ENCODE results near the gene UBE2D4.
"Not testable (repeated sequence)": the region's sequence is repeated elsewhere in the genome, so short reads cannot be mapped to it uniquely, and the experiment has no call there.

UBE2D4 gene

DNA sequence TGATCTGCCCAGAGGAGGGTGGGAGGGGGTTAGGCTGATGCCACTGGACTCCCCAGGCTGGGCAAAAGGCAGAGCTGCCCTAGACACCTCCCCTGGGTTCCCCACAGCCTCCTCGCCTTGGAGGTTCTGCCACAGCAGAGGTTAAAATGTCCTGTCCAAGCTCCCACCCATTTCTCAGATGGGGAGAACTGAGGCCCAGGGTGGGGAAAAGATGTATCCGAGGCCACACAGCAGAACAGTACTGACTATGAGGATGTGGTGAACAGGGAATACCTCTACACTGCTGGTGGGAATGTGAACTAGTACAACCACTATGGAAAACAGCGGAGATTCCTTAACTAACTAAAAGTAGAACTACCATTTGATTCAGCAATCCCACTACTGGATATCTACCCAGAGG, 40.2 kb downstream of the UBE2D4 start:
- not testable (repeated sequence) for DNase-seq (ENCODE audit: low read depth, low spot score)

DNA sequence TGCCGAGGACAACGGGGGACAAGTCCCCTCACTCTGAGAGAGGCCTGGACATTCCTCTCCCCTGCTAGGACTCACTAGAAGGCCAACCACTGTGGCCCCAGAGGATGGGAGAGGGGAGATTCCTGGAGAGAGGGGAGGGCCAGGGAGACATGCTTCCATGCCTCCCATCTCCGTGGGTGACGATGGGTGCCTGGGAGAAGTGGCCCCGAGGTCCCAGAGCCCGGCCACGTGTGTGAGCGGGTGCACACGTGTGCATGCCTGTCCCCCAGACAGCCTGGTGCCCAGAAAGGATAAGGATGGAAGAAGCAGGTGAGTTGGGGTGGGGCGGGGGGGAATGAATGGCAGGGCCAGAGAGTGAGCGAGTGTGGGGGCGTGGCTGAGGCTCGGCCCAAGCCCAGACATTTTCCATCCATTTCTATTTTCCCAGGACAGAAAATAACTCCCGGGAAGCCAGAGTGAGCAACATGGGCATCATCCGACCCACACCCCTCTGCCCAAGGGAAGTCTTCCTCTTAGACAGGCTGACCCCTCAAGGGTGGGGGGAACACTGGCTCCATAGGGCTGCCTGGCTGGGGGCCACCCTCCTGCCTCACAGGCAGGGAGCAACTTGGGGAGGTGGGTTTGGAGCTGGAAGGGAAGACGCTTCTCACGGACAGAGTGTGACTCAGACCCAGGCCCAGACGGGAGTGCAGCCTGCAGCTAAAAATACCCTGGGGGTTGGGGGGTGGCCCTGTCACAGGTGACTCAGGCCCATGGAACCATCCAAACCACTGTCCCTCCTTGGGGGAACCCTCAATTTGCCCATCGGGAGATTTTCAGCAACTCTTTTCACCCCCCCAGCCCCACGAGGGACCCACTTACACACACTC, 42.2 kb downstream of the UBE2D4 start:
- not testable (repeated sequence) for DNase-seq (ENCODE audit: low read depth, low spot score)

GRCh38 chr7:43969586-43969985, 43.4 kb downstream of the UBE2D4 start:
- not testable (repeated sequence) for DNase-seq (ENCODE audit: low read depth, low spot score)

DNA sequence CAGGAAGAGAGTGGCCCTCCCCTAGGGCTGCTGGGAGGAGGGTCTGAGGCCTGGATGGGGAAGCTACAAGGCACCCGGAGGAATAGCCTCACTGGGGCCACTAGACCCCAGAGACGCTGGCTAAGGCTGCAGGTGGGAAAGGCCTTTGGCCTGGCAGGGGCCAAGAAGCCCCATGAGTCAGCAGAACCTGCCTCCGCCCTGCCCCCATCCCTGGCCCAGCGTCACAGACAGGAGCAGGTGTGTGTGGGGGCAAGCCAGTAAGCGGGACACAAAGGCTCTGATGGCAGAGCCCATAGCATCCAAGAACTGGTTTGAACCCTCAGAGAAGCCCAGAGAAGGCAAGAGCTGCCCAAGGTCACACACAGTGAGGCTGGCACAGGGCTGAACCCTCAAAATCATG, 44.5 kb downstream of the UBE2D4 start:
- not testable (repeated sequence) for DNase-seq (ENCODE audit: low read depth, low spot score)

GRCh38 chr7:43974033-43974573, 47.9 kb downstream of the UBE2D4 start:
- not testable (repeated sequence) for DNase-seq (ENCODE audit: low read depth, low spot score)

DNA sequence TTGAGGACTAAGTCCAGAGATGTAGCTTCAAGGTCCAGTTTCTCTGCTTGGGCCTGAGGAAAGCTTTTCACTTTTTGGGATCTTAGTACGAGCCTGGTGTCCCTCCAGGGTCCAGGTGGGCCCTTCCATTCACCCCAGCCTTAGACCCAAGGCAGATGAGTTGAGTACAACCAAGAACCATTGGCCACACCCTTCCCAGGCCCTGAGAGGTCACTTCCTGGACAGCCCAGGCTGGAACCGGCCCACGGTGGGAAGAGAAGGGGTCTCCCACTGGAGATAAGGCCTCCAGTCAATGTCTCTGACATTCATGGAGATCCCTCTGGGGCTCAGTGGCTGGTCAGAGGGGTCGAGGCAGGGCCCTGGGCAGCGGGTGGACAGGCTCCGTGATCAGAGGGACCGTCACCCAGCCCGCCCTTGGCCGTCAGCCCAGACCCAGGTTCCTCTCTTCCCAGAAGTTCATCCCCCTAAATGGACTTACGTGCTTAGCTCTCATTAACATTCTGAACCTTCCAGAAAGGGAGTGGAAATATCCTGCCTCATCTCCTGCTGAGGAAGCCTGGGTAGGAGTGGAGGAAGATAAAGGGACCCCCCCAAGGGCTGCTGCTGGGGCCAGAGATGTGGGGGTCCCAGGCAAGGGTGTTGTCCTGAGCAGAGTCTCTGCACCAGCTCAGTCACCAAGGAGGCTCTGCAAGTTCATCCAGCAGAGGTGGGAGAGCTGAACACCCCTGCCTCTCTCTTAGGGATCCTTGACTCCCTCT, 48.7 kb downstream of the UBE2D4 start:
- not testable (repeated sequence) for DNase-seq (ENCODE audit: low read depth, low spot score)

- DNase-seq (ENCODE audit: low read depth, low spot score): no peak
Observed at GRCh38 chr7:43977525-43977924, 51.3 kb downstream of the UBE2D4 start.

- DNase-seq (ENCODE audit: low read depth, low spot score): not testable (repeated sequence)
Observed at GRCh38 chr7:43978102-43978501, 51.9 kb downstream of the UBE2D4 start.

- DNase-seq (ENCODE audit: low read depth, low spot score): not testable (repeated sequence)
Observed at GRCh38 chr7:43982848-43983247, 56.6 kb downstream of the UBE2D4 start.

DNA sequence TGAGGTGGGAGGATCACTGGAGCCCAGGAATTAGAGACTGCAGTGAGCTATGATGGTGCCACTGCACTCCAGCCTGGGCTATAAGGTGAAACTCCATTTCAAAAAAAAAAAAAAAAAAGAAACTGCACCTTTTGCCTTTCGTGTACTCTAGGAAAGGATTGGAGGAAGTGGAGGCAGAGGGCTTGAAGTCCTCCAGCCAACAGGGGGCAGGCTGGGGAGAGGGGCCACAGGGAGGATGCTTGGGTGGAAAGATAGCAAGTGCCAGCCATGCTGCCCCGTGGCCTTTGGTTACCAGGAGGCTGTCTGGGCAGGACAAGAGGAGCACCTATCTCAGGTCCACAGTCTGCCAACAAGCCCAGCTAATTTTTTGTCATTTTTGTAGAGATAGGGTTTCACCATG, 57.5 kb downstream of the UBE2D4 start:
- not testable (repeated sequence) for DNase-seq (ENCODE audit: low read depth, low spot score)

DNA sequence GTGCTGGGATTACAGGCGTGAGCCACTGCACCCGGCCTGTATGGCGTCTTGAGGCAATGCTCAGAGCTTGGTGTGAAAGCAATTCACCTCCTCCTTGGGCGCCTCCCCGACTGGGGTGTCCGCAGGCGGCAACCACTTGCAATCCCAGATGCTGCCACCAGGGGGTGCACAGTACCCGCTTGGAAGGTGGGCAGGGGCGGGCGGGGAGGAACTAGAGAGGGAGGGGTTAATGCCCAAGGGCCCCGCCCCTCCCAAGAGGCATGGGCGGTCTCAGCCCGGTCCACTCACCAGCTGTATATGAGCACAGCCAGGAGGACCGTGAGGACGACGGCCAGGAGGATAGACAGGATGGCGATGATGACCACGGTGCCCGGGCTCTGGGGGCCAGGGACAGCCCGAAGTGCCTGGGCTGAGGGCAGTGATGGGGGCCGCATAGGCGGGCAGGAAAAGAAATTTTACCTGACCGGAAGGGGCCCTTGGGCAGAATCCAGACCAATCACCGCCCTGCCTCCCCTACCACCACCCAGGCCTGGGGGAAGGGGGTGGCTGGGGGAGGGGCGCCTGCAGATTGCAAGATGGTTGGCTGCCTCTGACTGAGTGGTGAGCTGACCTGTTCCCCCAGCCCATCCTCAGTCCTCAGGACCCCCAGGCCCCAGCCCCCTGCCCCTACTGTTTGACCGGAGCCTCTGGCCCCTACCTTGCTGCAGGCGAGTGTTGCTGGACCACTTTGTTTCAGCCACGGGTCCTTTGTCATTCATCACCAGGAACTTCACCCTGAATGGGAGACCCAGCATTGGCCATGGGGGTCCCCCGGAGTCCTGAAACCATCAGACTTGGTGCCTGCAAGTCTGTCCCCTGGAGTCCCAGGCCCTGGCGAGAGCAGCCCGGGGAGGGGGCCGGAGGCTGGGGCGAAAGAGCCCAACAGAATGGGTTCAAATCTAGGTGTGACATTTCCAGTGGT, 59.9 kb downstream of the UBE2D4 start:
- peak; percentile 10 for DNase-seq (ENCODE audit: low read depth, low spot score)

DNA sequence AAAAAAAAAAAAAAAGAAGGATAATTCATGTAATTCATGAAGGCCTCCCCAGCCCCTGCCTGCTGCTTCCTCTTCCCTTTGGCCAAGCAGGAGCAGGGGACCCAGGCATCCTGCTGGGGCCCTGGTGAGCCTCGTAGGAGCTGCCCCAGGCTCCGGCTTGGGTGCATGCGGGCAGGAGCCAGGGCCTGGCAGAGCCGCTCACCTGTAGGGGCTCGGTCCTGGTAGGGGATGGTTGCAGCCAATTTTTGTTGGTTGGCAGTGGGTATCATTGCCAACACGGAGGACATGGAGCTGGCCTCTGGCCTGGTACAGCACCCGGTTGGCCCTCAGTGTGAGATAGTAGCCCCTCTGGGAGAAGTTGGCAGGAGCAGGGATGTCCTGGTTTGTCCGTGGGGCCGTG, 61.2 kb downstream of the UBE2D4 start:
- DNase-seq (ENCODE audit: low read depth, low spot score): not testable (repeated sequence)

- DNase-seq (ENCODE audit: low read depth, low spot score): not testable (repeated sequence)
Observed at GRCh38 chr7:43990011-43990585, 63.9 kb downstream of the UBE2D4 start.

GRCh38 chr7:43990829-43991228, 64.6 kb downstream of the UBE2D4 start:
- DNase-seq (ENCODE audit: low read depth, low spot score): not testable (repeated sequence)

DNA sequence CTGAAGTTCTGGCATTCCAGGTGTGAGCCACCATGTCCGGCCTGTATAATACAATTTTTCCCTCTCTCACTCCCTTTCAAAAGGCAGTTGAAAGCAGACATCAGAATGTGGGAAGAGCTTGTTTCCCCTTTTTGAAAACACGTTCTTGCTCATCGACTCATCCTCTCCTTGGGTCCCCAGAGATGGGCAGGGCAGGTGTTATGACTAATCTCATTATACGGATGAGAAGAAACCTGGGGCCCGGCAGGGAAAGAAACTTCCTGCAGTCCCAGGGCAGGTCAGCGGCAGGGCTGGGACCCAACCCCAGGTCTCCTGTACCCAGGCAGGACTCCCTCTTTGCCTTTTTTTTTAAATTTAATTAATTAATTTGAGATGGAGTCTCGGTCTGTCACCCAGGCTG, 66.7 kb downstream of the UBE2D4 start:
- DNase-seq (ENCODE audit: low read depth, low spot score): not testable (repeated sequence)

DNA sequence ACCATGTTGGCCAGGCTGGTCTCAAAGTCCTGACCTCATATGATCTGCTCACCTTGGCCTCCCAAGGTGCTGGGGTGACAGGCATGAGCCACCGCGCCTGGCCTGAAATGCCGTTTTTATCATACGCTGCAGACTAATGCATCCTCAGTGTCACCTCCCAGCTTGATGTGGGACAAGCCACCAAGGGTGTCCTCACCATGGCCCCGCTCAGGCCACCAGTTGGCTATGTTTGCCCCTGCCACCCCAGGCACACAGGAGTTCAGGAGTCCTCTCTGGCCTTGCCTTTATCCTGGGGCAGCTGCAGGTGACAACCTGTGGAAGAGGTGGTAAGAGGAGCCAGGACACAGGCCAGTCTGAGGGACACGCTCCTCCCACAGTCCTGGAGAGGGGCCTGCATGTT, 68.4 kb downstream of the UBE2D4 start:
- not testable (repeated sequence) for DNase-seq (ENCODE audit: low read depth, low spot score)

DNA sequence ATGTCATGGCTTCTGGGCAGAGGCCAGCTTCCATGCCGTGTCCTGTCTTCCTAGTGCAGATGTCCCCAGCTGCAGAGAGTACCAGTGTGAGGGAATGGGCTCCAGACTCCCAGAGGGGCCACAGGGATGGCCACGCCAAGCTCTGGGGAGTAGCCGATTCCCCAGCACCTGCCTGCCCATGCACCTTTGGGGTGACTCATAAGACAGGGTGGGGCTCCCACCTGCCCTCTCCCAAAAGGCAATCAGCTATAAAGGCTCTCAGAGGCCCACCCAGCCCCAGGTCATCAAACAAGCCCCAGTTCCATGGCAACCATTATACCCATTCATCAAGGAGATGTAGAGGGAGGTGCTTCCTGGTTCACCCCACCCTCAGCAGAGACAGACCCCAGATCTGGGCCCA, 71.3 kb downstream of the UBE2D4 start, which contains the start of gene SPDYE1:
TSS of gene SPDYE1 (plus strand) at position 366 of the 400 bp plus-strand sequence. CDS start 2,053 bp downstream, outside the sequence.
- not testable (repeated sequence) for DNase-seq (ENCODE audit: low read depth, low spot score)

Data from brain pericyte (primary cell).